ENCODE data around the gene SLX4. TPM values are rescaled to one million over a fixed set of nuclear protein-coding genes. Genes with fewer than 3 reads are reported as not detected.

The SLX4 gene
- total and polyA plus RNA-seq, 8 donors = 0.76 to 19.7 (median 6.0) TPM

- intact Hi-C loops (cut with DNase I; ENCODE audit: low total_unique reads) = no loop called here
- no peak overlapping the region for H3K27ac ChIP-seq
- no peaks in the 10 kb centered on the region for H3K9me3 ChIP-seq
- peaks cover 0 to 36% (median 19%) of the 10 kb centered on the region in 4 donors for H3K36me3 ChIP-seq
- no peak for DNase-seq
- H3K4me3 ChIP-seq = no peak overlapping the region
- no peaks in the 10 kb centered on the region for H3K4me1 ChIP-seq
- TF ChIP-seq POLR2A (IDR thresholded peaks at IDR 0.05) = no peak
- TF ChIP-seq CTCF (IDR thresholded peaks at IDR 0.05) = no peak
- TF ChIP-seq POLR2AphosphoS5 (IDR thresholded peaks at IDR 0.05) = no peak
- TF ChIP-seq EP300 (IDR thresholded peaks at IDR 0.05) = no peak
- no peaks in the 10 kb centered on the region for H3K27me3 ChIP-seq
- WGBS, 5 donors = 93 to 97% (median 95%) methylated on average over 29 to 43 of the region's 43 CpGs
Observed at GRCh38 chr16:3564130-3564888, 47.1 kb downstream of the SLX4 start.

- no peak for TF ChIP-seq POLR2A (IDR thresholded peaks at IDR 0.05)
- no peak for TF ChIP-seq POLR2AphosphoS5 (IDR thresholded peaks at IDR 0.05)
- TF ChIP-seq CTCF (IDR thresholded peaks at IDR 0.05) = no peak
- no peak for TF ChIP-seq EP300 (IDR thresholded peaks at IDR 0.05)
- Histone ChIP-seq H3K36me3 (peaks cover 0 to 36% (median 19%) of the 10 kb centered on the region in 4 donors), H3K27me3 (no peaks in the 10 kb centered on the region), H3K9me3 (no peaks in the 10 kb centered on the region), H3K27ac (no peak overlapping the region), H3K4me3 (no peak overlapping the region), H3K4me1 (no peaks in the 10 kb centered on the region)
- intact Hi-C loops (cut with DNase I; ENCODE audit: low total_unique reads) = no loop called here
- DNase-seq = no peak
- WGBS, 5 donors = 89 to 100% (median 94%) methylated on average over 3 to 29 of the region's 29 CpGs
Observed at GRCh38 chr16:3562914-3563480, 48.4 kb downstream of the SLX4 start.

GRCh38 chr16:3561626-3562025 is 49.8 kb downstream of the SLX4 start:
- H3K27me3 ChIP-seq = no peaks in the 10 kb centered on the region
- peaks cover 0 to 47% (median 25%) of the 10 kb centered on the region in 4 donors for H3K36me3 ChIP-seq
- H3K27ac ChIP-seq = no peak overlapping the region
- intact Hi-C loops (cut with DNase I; ENCODE audit: low total_unique reads) = no loop called here
- H3K4me1 ChIP-seq = no peaks in the 10 kb centered on the region
- 90 to 93% (median 92%) methylated on average over 12 to 15 of the region's 15 CpGs for WGBS, 5 donors
- H3K9me3 ChIP-seq = no peaks in the 10 kb centered on the region
- no peak for DNase-seq
- no peak overlapping the region for H3K4me3 ChIP-seq
- TF ChIP-seq CTCF (IDR thresholded peaks at IDR 0.05) = no peak
- no peak for TF ChIP-seq POLR2A (IDR thresholded peaks at IDR 0.05)
- no peak for TF ChIP-seq EP300 (IDR thresholded peaks at IDR 0.05)
- no peak for TF ChIP-seq POLR2AphosphoS5 (IDR thresholded peaks at IDR 0.05)

GRCh38 chr16:3554351-3554928 is 57.0 kb downstream of the SLX4 start:
- no peaks in the 10 kb centered on the region for H3K9me3 ChIP-seq
- no peaks in the 10 kb centered on the region for H3K4me1 ChIP-seq
- no peaks in the 10 kb centered on the region for H3K27me3 ChIP-seq
- WGBS, 5 donors = 90 to 95% (median 92%) methylated on average over 5 to 7 of the region's 7 CpGs
- no peak overlapping the region for H3K4me3 ChIP-seq
- intact Hi-C loops (cut with DNase I; ENCODE audit: low total_unique reads) = no loop called here
- H3K36me3 ChIP-seq = peaks cover 0 to 21% (median 10%) of the 10 kb centered on the region in 4 donors
- DNase-seq = no peak
- no peak overlapping the region for H3K27ac ChIP-seq
- no peak for TF ChIP-seq EP300 (IDR thresholded peaks at IDR 0.05)
- no peak for TF ChIP-seq CTCF (IDR thresholded peaks at IDR 0.05)
- TF ChIP-seq POLR2A (IDR thresholded peaks at IDR 0.05) = no peak
- TF ChIP-seq POLR2AphosphoS5 (IDR thresholded peaks at IDR 0.05) = no peak

All from stomach (tissue), 9 donors.